Psoas muscle (tissue), 8 donors: Measurements from ENCODE around the gene COL8A2. TPM values are rescaled to one million over a fixed set of nuclear protein-coding genes. Genes with fewer than 3 reads are reported as not detected.
A peak's percentile ranks its signal among the peaks of the same experiment; 100 is the strongest.

Experiments used
- ATAC-seq, 4 donors: fragments of 200-7000 bp; cut with Tn5 transposase; one replicate each; pipeline ENCODE4 v1.9.1; 2020; ENCODE audit warnings: moderate library complexity in 3 of 4, mild to moderate bottlenecking in 2 of 4
- DNase-seq, 2 donors: peaks; one replicate each; pipeline ENCODE4 v3.0.0-alpha.2; 2020
- H3K27ac ChIP-seq: fragments of 200-600 bp; one replicate; pipeline ENCODE4 v1.8.0; 2022
- H3K27me3 ChIP-seq, 3 donors: fragments of 200-600 bp in 1 of 3; one replicate each; pipeline versions ENCODE4 v1.6.1 to v1.8.0; 2013 to 2022; ENCODE audit warnings: low read length in 2 of 3, mild to moderate bottlenecking in 2 of 3, moderate library complexity in 1 of 3; ENCODE audit not compliant: insufficient read depth in 3 of 3
- H3K36me3 ChIP-seq, 2 donors: fragments of 200-600 bp in 1 of 2; one replicate each; pipeline versions ENCODE4 v1.6.1 to v1.8.0; 2013 to 2022; ENCODE audit warnings: low read depth in 1 of 2, mild to moderate bottlenecking in 1 of 2, moderate library complexity in 1 of 2; ENCODE audit not compliant: insufficient read depth in 1 of 2
- H3K4me1 ChIP-seq: fragments of 200-600 bp; one replicate; pipeline ENCODE4 v1.8.0; 2022
- H3K4me3 ChIP-seq: fragments of 200-600 bp; one replicate; pipeline ENCODE4 v1.8.0; 2022; ENCODE audit warnings: mild to moderate bottlenecking
- H3K9me3 ChIP-seq: fragments of 200-600 bp; one replicate; pipeline ENCODE4 v1.8.0; 2022
- WGBS, 3 donors: extraction: QIAGEN DNeasy Blood & Tissue Kit; methylation state at CpG; one replicate each; pipeline versions ENCODE4 v1.1.6 to v1.1.7; 2013; 5-methylcytosine and 5-hydroxymethylcytosine counted together
- intact Hi-C, 2 donors: fragments of 100-400 bp; cut with DNase I; formaldehyde crosslinking; loops; one replicate each; pipeline versions ENCODE4 v1.11.0 to v1.14.2; 2022
- polyA plus RNA-seq, 3 donors: library from polyadenylated mRNA; stranded (reverse); fragments of 200-250 nt; gene quantifications; one replicate each; pipeline ENCODE4 v1.2.3, GENCODE V29; 2013
- total RNA-seq, 4 donors: library from RNA; stranded (reverse); fragmentation: NEBNext Ultra II Directional in 2 of 4; extraction: Animal tissue kit (Norgen Biotek cat#: 25700) in 2 of 4; gene quantifications; one replicate each; pipeline versions ENCODE4 v1.2.1 to v1.2.4, GENCODE V29; 2021 to 2023
- TF ChIP-seq, protein P1 (sequence below): fragments of 200-600 bp; IDR thresholded peaks from one replicate; pipeline ENCODE4 v1.8.0; 2022; ENCODE audit warnings: antibody characterized with exemption
- donor health status: healthy with polysubstance abuse.
- donor health status: DM: no; HTN: no; CAD: no; lungs with moderate emphysema.
- donor health status: Bipolar disorder and iron deficiency.
- donor health status: healthy.
- donor health status: DM: yes; HTN: yes; CAD: no.
- donor health status: DM: no; HTN: no; CAD: no.
- donor health status: DM: no; HTN: no; CAD: no.
- donor health status: DM: yes; HTN: yes; CAD: no.

Gene COL8A2
- total and polyA plus RNA-seq, 7 donors, result 0.06 to 0.41 (median 0.15) TPM

DNA sequence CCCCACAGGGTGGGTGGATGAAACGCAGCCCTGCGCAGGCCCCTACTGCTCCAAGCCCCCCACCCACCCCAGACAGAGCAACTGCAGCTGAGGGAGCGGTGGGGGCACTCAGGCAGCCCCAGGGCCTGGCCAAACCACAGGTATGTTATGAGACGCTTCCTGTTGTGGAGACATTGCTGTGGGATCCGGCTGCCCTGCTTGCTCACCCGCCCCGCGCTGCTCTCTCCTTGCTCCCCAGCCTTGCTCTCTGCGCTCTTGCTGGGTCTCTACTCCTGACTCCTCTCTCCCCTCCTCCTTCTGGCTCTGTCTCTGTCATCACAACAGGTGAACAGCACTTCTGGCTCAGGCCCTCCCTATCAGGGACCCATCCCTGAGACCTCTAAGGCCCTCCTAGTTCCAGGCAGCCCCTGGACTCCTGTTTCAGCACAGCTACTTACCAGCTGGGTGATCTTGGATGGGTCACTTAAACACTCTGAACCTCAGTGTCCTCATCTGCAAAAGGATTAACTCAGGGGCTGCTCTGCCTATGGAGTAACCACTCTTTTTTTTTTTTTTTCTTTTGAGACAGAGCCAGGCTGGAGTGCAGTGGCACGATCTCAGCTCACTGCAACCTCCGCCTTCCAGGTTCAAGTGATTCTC is 15.9 kb downstream of the COL8A2 start:
- H3K4me3 ChIP-seq, result no peak overlapping the region
- DNase-seq, result no peak
- H3K27me3 ChIP-seq, result no peaks in the 10 kb centered on the region
- TF ChIP-seq, protein P1, sequence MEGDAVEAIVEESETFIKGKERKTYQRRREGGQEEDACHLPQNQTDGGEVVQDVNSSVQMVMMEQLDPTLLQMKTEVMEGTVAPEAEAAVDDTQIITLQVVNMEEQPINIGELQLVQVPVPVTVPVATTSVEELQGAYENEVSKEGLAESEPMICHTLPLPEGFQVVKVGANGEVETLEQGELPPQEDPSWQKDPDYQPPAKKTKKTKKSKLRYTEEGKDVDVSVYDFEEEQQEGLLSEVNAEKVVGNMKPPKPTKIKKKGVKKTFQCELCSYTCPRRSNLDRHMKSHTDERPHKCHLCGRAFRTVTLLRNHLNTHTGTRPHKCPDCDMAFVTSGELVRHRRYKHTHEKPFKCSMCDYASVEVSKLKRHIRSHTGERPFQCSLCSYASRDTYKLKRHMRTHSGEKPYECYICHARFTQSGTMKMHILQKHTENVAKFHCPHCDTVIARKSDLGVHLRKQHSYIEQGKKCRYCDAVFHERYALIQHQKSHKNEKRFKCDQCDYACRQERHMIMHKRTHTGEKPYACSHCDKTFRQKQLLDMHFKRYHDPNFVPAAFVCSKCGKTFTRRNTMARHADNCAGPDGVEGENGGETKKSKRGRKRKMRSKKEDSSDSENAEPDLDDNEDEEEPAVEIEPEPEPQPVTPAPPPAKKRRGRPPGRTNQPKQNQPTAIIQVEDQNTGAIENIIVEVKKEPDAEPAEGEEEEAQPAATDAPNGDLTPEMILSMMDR, result no peak
- intact Hi-C loops, result no loop called here
- ATAC-seq, result peak in 1 of 4 donors; percentile 15
- H3K27ac ChIP-seq, result no peak overlapping the region
- 86 to 91% (median 88%) methylated on average over 6 to 11 of the region's 11 CpGs for WGBS, 3 donors
- no peaks in the 10 kb centered on the region for H3K9me3 ChIP-seq
- H3K4me1 ChIP-seq, result no peaks in the 10 kb centered on the region
- no peaks in the 10 kb centered on the region for H3K36me3 ChIP-seq

DNA sequence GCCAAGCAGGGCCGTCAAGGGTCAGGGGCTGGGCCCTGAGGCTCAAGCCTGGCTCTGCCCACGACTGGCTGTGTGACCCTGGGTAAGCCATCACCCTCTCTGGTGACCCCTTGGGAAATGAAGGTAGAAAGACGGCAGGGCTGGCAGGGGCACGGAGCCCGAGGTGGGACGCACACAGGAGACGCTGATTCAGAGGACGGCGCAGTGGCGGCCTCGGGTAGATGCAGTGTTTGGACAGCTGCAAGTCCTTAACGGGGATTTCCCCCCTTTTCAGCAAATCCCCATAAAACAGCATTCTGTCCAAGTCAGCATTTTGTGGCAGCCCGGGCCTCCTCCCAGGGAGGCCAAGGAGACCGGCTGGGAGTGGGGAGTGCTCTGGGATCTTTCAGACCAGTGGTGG is 16.7 kb downstream of the COL8A2 start:
- Histone ChIP-seq H3K4me1 (no peaks in the 10 kb centered on the region), H3K36me3 (no peaks in the 10 kb centered on the region), H3K27me3 (no peaks in the 10 kb centered on the region), H3K4me3 (no peak overlapping the region), H3K27ac (no peak overlapping the region), H3K9me3 (no peaks in the 10 kb centered on the region)
- TF ChIP-seq, protein P1, result no peak
- intact Hi-C loops, result no loop called here
- ATAC-seq, result no peak
- whole genome bisulfite sequencing, 3 donors, result 51 to 63% (median 51%) methylated on average over 13 to 14 of the region's 14 CpGs
- no peak for DNase-seq

DNA sequence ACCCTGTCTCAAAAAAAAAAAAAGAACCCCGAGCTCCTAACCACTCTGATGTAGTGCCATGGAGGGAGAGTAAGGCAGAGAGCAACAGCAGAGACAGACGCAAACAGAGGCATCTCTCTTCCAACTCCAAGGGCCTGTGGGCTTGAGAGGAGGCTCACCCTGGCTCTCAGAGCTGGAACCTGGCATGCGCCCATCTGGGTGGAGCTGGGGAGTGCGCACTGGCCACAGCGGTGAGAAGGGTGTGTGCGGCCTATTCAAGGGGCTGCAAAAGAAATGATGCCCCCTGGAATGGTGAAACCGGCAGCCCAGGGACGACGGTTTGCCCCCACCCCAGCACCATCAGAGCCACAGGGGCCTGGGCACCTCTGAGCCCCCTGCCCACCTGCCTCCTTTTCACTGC is 17.6 kb downstream of the COL8A2 start:
- intact Hi-C loops, result no loop called here
- H3K4me1 ChIP-seq, result no peaks in the 10 kb centered on the region
- TF ChIP-seq, protein P1, result no peak
- no peak overlapping the region for H3K4me3 ChIP-seq
- no peak for DNase-seq
- H3K36me3 ChIP-seq, result no peaks in the 10 kb centered on the region
- ATAC-seq, result no peak
- no peak overlapping the region for H3K27ac ChIP-seq
- no peaks in the 10 kb centered on the region for H3K9me3 ChIP-seq
- WGBS, 3 donors, result 75 to 88% (median 82%) methylated on average over 9 of the region's 9 CpGs
- no peaks in the 10 kb centered on the region for H3K27me3 ChIP-seq

DNA sequence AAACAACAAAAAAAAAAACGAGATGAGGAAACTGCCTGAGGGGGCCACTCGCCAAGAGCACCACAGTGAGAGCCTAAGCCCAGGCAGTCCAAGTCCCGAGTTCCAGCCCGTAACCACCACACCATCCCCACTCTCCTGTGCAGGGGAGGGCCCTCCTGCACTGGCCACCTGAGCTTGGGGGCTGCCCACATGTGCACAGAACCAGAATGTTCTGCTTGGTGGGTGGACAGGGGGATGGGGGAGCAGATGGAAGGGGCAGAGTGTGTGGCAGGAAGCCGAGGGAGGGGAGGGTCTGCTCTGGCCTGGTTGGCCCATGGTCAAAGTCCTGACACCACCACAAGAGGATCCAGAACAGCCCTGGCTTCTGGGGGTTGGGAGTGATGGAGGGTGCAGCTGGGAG is 18.8 kb downstream of the COL8A2 start:
- intact Hi-C loops, result no loop called here

More for the DNA sequence above, 18.8 kb downstream of the COL8A2 start:
- H3K4me1 ChIP-seq, result no peaks in the 10 kb centered on the region
- H3K36me3 ChIP-seq, result no peaks in the 10 kb centered on the region
- TF ChIP-seq, protein P1, result no peak
- no peak overlapping the region for H3K27ac ChIP-seq
- H3K4me3 ChIP-seq, result no peak overlapping the region
- ATAC-seq (no peak), DNase-seq (no peak)
- 41 to 42% (median 41%) methylated on average over 5 of the region's 5 CpGs for WGBS, 3 donors
- no peaks in the 10 kb centered on the region for H3K27me3 ChIP-seq
- H3K9me3 ChIP-seq, result no peaks in the 10 kb centered on the region
